ENCODE data around the gene SGPP1.
"Not testable (repeated sequence)": the region's sequence is repeated elsewhere in the genome, so short reads cannot be mapped to it uniquely, and the experiment has no call there.

The SGPP1 gene

DNA sequence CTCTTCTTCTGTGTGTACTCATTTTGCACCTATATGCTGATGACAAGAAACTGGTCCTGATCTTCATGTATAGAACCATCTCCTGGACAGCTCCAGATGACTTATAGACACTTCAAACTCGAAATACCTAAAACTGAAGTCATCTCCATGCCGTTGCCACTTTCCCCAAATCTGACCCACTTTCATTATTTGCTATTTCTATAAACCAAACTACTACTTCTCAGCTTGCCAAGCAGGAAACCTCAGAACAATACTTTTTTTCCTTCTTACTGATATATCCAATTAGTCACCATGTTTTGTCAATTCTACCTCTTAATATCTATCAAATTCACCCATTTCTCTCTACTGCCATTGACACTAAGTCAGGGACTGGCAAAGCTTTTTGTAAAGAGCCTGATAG, 14.8 kb downstream of the SGPP1 start:
- DNase-seq (ENCODE audit: low read depth, low spot score), result peak; percentile 6
- H3K4me3 ChIP-seq (ENCODE audit: low read depth, low read length), result no peak overlapping the region
- TF ChIP-seq, protein P1, sequence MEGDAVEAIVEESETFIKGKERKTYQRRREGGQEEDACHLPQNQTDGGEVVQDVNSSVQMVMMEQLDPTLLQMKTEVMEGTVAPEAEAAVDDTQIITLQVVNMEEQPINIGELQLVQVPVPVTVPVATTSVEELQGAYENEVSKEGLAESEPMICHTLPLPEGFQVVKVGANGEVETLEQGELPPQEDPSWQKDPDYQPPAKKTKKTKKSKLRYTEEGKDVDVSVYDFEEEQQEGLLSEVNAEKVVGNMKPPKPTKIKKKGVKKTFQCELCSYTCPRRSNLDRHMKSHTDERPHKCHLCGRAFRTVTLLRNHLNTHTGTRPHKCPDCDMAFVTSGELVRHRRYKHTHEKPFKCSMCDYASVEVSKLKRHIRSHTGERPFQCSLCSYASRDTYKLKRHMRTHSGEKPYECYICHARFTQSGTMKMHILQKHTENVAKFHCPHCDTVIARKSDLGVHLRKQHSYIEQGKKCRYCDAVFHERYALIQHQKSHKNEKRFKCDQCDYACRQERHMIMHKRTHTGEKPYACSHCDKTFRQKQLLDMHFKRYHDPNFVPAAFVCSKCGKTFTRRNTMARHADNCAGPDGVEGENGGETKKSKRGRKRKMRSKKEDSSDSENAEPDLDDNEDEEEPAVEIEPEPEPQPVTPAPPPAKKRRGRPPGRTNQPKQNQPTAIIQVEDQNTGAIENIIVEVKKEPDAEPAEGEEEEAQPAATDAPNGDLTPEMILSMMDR (IDR thresholded peaks at IDR 0.05; ENCODE audit: low read depth, low read length), result no peak
- in situ Hi-C loops (cut with HindIII; ENCODE audit: low sequenced_read_pairs), result no loop called here

DNA sequence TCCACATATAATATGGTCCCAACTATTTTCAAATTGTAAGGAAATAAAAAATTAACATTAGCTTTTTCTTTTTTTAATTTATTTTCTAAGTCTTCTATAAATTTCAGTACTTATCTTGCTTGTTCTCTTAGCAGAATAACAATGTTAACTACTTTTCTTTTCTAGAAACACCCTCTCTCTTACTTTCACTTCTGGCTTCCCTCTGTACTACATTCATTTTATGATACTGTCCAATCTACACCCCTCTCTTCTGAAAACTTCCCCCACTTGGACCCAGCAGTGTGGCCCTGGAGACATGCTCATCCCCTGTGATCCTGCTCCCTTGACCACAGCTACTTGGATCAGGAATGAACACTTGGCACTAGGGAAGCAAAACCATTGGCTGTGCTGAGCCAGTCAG, 15.7 kb downstream of the SGPP1 start:
- TF ChIP-seq, protein P1 (IDR thresholded peaks at IDR 0.05; ENCODE audit: low read depth, low read length), result no peak
- no peak overlapping the region for H3K4me3 ChIP-seq (ENCODE audit: low read depth, low read length)
- in situ Hi-C loops (cut with HindIII; ENCODE audit: low sequenced_read_pairs), result no loop called here
- DNase-seq (ENCODE audit: low read depth, low spot score), result no peak

DNA sequence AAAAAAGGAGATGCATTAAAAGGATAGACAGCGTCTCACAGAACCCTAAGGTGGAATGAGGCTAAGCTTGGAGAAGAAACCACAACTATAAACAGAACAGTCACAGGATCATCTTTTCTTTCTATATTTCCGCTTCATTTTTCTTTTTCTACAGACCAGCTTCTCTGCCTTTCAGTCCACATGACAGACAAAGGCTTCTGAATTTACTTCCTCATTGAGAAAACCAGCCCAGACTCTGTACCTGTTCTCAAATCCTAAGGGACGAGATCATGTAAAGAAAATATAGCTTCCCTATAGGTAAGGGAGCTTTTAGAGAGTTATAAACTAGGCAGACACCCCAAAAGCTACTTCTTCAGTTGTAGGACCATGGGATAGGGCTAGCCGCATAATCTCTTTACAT, 17.4 kb downstream of the SGPP1 start:
- H3K4me3 ChIP-seq (ENCODE audit: low read depth, low read length), result no peak overlapping the region
- DNase-seq (ENCODE audit: low read depth, low spot score), result no peak
- TF ChIP-seq, protein P1 (IDR thresholded peaks at IDR 0.05; ENCODE audit: low read depth, low read length), result no peak
- in situ Hi-C loops (cut with HindIII; ENCODE audit: low sequenced_read_pairs), result no loop called here

DNA sequence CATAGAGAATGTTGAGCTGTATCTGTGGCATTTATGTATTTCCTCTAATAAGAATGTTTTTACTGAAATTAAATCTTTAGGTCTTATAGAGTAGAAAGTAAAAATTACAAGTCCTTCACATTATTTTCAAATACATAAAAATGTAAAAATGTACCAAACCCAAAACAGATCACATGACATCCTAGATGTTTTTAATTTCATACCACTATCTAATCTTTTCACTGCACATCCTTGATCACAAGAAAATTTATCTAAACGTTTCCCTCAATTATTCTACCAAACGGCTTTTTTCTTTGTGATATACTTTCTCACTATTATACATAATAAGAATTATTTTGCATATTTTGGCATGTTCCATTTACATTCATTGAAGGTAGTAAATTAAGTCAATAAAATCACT, 18.3 kb downstream of the SGPP1 start:
- no peak overlapping the region for H3K4me3 ChIP-seq (ENCODE audit: low read depth, low read length)
- in situ Hi-C loops (cut with HindIII; ENCODE audit: low sequenced_read_pairs), result no loop called here

DNA sequence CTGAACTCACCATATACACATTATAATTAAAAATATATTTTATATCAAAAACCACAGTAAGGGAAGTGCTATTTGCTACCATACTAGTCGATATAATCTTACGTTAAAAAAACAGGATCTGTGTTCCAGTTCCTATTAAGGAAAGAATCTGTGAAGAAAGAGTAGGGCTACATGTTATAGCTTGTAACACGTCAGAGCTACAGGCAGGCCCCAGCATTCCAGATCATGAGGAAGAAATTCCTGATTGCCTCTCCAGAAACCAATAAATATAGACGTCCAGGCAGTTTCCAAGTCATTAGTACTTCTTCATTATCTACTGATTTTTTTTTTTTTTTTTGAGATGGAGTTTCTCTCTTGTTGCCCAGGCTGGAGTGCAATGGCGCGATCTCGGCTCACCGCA, 20.6 kb downstream of the SGPP1 start:
- H3K4me3 ChIP-seq (ENCODE audit: low read depth, low read length), result no peak overlapping the region
- in situ Hi-C loops (cut with HindIII; ENCODE audit: low sequenced_read_pairs), result no loop called here
- TF ChIP-seq, protein P1 (IDR thresholded peaks at IDR 0.05; ENCODE audit: low read depth, low read length), result no peak
- no peak for DNase-seq (ENCODE audit: low read depth, low spot score)

More for the DNA sequence above, 18.3 kb downstream of the SGPP1 start:
- TF ChIP-seq, protein P1 (IDR thresholded peaks at IDR 0.05; ENCODE audit: low read depth, low read length), result no peak
- DNase-seq (ENCODE audit: low read depth, low spot score), result no peak

DNA sequence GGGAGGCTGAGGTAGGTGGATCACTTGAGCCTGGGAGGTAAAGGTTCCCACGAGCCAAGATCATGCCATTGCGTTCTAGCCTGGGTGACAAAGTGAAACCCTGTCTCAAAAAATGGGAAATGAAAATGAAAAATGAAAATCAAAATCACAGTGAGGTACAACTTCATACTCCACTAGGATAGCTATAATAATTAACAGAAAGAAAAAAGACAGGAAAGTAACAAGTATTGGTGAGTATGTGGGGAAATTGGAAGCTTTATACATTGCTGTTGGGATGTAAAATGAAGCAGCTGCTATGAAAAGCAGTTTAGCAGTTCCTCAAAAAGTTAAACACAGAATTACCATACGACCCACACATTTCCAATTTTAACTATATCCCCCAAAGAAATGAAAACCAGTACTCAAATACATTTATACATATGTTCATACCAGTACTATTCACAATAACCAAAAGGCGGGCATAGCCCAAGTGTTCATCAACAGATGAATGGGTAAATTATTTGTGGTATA, 22.2 kb downstream of the SGPP1 start:
- DNase-seq (ENCODE audit: low read depth, low spot score), result no peak
- in situ Hi-C loops (cut with HindIII; ENCODE audit: low sequenced_read_pairs), result no loop called here

DNA sequence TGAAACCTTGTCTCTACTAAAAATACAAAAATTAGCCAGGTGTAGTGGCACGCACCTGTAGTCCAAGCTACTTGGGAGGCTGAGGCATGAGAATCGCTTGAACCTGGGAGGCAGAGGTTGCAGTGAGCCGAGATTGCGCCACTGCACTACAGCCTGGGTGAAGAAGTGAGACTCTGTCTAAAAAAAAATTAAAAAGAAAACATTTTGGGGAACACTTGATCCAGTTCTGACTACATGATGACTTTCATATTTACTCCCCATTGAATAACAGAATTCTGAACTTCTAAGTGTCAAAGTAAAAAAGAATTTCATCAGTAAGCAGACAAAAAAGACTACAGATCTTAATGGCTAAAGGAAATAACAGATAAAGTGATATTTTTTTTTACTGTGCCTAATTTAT, 25.3 kb downstream of the SGPP1 start:
- H3K4me3 ChIP-seq (ENCODE audit: low read depth, low read length); in situ Hi-C loops (cut with HindIII; ENCODE audit: low sequenced_read_pairs); DNase-seq (ENCODE audit: low read depth, low spot score): not testable (repeated sequence)

More for the DNA sequence above, 22.2 kb downstream of the SGPP1 start:
- TF ChIP-seq, protein P1 (IDR thresholded peaks at IDR 0.05; ENCODE audit: low read depth, low read length), result no peak
- H3K4me3 ChIP-seq (ENCODE audit: low read depth, low read length), result no peak overlapping the region
